OCI-M2 (cell line): ENCODE measurements around the gene EPHA4.

Source experiments
- DNase-seq: peaks from one replicate; lab custom pipeline; 2025; ENCODE audit not compliant: unreplicated experiment; lab: John Stamatoyannopoulos, UW

EPHA4 gene

GRCh38 chr2:221572219-221572820, at the start of gene EPHA4:
EPHA4 (minus strand) TSS chr2:221572304; CDS start chr2:221572248, 56 bp downstream.
- DNase-seq = peak; percentile 15

DNA sequence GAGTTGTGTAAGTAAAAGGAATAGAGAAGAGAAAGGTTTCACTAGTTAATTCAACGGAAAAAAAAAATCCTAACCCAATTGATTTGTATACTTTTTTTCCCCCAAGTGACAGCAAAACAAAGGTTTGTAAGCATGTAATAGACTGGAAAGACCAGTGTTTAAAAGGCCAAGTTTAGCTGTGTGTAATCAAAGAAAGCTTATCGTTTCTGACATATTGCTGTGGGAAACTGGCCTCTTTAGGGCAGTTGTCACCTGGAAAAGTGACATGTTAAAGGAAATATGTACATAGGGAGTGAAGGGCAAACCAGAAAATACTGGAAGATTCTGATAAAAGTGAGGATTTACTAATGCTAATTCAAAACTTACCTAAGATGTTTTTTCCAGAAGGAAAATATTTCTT, 45.9 kb upstream of the EPHA4 start:
- no peak for DNase-seq

GRCh38 chr2:221616561-221616960, 44.5 kb upstream of the EPHA4 start:
- no peak for DNase-seq

DNA sequence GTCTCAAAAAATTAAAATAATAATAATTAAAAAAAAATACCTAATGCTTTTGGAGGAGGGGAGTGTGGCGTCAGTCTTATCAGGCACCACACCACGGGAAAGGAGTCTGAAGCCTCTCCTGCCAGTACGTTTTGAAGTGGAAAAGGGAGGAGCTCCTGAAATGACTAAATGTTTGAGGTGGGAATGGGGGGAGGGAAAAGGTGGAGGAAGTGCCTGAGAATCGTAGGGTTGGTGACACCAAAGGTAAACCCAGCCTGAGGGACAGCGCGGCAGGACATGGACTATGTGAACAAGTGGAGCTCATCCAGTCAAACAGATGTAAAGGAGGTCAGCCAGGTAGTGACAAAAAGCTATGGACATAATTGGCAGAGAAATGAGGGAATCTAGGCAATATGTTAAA, 42.2 kb upstream of the EPHA4 start:
- no peak for DNase-seq

DNA sequence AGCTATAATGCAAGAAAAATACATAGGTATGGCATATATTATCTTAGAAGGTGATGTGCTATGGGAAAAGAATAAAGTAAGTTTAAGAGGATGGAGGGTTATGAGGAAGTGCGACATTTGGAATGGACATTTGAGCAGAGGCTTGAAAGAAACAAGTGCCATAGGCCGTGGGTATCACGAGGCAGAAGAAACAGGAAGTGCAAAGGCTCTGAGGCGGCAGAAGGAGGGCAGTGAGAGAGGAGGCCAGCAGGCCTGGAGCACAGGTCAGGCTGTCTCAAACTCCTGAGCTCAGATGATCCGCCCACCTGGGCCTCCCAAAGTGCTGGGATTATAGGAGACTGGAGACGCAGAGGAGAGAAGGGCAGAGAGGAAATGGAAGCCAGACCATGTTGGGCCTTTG, 40.7 kb upstream of the EPHA4 start:
- DNase-seq = no peak

- DNase-seq = no peak
Measured at GRCh38 chr2:221612161-221612560, 40.1 kb upstream of the EPHA4 start.

GRCh38 chr2:221610675-221611074, 38.6 kb upstream of the EPHA4 start:
- no peak for DNase-seq

DNA sequence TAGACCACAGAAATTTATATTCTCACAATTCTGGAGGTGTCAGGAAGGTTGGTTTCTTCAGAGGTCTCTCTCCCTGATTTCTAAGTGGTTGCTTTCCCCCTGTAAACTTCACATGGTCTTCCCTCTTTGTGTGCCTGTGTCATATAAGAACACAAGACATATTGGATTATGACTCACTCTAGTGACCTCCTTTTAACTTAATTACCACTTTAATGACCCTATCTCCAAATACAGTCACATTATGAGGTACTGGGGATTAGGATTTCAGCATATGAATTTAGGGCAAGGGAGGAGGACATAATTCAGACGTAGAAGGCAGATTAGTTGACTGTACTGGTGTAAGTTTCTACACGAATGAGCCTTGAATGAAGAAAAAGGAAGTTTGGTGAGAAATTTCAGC, 38.2 kb upstream of the EPHA4 start:
- no peak for DNase-seq

- DNase-seq = no peak
Measured at GRCh38 chr2:221608442-221608841, 36.3 kb upstream of the EPHA4 start.

DNA sequence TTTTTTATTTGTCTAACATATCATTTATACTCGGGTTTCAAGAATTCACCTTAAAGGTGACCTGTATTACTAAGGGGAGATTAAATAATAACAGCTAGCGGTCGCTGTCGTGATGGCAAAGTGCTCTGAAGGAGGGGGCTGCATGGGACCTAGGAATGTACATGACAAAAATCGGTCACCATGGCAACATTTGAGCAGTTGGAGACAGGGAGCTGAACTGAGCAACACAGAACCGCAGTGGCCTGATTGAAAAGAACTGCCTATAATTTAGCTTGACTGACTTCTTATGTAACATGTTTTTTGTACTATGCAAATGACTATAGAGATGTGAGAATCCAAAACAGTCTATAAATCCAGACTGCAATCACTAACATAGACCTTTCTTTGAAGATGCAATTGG, 34.3 kb upstream of the EPHA4 start:
- DNase-seq = no peak

GRCh38 chr2:221605751-221606240, 33.7 kb upstream of the EPHA4 start:
- no peak for DNase-seq

DNA sequence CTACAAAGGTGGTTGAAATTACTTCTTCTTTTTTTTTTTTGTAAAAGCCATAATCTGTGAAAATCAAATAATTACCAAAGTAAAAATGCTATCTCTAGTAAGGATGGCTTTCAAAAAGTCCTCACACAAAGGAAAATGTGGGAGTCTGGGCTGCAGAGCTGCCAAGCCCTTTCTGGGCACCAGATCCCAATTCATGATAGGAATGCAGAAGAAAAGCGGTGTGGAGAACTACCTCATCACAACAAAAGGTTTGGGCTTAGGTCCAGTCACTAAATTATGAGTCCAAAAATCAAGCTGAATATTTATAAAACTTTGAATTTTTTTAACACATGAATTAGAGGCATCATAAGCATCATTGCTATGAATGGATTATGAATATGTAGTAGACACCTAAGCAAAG, 30.8 kb upstream of the EPHA4 start:
- no peak for DNase-seq

- no peak for DNase-seq
Measured at GRCh38 chr2:221601376-221601775, 29.3 kb upstream of the EPHA4 start.

DNA sequence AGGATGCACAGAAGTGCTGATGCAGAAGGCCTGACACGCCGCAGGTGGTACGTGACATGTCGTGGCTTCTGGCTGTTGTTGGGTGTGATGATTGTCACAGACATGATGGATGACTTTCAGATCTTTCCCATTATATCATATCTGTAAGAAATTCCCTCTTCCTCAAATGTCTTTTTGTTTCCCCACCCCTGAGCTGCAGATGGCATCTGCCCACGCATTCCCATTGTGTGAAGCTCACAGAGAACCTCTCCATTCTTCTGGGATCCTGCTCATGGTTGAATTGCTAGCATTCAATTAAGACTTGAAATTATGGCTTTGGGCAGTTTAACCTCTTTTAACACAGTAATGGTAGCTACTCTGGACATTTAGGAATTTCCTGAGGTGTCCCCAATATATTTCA, 28.3 kb upstream of the EPHA4 start:
- no peak for DNase-seq

DNA sequence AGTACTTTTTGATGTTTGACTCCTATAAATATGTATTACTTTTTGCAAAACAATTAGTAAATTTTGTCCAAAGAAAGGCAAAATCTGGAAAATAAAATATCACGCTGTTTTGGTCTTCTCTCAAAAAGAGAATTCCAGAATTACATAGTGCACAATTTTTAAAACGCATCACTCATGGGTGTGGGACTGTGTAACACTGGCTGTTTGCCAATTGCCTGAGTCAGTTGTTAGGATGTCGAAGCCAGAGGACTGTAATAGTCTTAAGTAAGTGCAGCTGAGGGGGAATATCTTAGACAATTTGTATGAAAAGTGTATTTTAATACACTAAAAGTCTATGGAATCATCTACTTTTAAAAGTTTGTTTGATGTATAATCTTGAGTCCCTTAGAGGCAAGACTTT, 24.1 kb upstream of the EPHA4 start:
- DNase-seq = no peak

DNA sequence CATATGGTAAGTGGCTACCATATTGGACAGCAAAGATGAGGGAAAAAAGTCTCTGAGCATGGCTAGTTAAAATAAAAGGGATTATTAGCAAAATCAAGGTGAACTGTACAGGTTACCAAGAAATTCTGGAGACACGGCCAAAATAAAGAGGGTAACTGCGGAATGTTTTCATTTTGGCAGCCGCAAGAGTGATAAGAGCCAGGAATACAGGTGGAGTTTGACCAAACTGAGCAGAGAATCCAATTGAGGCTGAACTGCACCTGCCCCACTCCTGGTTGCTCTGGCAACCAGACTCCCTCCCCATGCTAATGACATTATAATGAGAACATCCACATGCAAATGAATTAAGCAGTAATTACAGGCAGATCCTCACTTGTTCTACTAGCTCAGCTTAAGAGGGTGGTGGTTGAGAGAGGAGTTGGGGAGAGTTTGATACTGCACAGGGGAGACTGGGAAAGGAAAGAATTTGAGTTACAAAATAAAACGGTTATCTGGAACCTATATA, 18.8 kb upstream of the EPHA4 start:
- no peak for DNase-seq

DNA sequence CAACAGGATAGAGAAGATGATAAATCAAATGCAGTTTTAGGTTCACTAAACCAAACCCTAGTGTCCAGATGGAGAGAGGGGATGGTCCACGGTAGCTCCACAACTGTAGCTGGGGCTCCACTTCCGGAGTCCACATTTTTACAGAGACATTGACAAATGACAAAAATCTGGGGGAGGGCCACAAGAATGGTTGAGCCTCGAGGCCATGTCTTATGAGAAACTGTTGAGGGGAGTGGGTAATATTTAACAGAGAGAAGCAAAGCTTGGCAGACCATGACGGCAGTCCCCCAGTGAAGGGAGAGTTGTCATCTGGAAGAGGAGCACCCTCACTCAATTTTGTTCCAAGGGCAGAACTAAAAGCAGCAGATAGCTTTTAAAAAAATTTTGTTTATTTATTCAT, 17.6 kb upstream of the EPHA4 start:
- no peak for DNase-seq

- no peak for DNase-seq
Measured at GRCh38 chr2:221588306-221588985, 16.3 kb upstream of the EPHA4 start.

- DNase-seq = no peak
Measured at GRCh38 chr2:221581986-221582385, 9.9 kb upstream of the EPHA4 start.

GRCh38 chr2:221574231-221574570, 2.1 kb upstream of the EPHA4 start:
- DNase-seq = no peak

- no peak for DNase-seq
Measured at GRCh38 chr2:221573430-221574230, 1.5 kb upstream of the EPHA4 start.

DNA sequence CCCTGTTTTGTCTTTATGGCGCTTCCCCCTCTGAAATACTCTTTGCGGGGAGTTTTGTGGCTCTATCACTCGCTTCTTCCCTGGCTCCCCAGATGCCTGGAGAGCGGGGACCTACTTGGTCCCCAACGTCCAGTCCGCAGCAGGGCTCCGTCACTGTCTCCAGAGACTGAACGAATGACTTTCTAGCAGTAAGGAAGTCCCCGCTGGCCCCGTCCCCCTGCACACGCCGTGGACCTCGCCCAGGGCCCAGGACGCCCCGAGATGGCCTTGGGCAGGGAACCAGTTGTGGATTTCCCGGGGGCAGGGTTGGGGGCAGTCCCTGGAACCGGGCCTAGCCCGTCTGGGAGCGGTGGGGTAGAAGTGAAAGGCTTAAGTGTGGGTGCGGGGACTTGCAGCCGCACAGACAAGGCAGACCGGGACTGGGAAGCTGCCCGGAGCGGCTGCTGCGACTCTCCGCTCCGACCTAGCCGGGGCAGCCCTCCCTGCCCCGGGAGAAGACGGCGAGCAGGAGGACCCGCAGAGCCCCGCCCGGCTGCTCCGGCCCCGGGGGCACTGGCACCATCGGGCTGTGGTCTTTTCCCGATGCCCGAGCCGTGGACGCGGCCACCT, 821 bp upstream of the EPHA4 start:
- DNase-seq = no peak
